GM18861 (cell line): Measurements from ENCODE around the gene SMYD5.
"Not testable (repeated sequence)": the region's sequence is repeated elsewhere in the genome, so short reads cannot be mapped to it uniquely, and the experiment has no call there.

ENCODE experiments used
- ATAC-seq: cut with Tn5 transposase; IDR thresholded peaks from one replicate; pipeline ENCODE4 v1.9.1; 2021; ENCODE audit not compliant: unreplicated experiment

Gene SMYD5

DNA sequence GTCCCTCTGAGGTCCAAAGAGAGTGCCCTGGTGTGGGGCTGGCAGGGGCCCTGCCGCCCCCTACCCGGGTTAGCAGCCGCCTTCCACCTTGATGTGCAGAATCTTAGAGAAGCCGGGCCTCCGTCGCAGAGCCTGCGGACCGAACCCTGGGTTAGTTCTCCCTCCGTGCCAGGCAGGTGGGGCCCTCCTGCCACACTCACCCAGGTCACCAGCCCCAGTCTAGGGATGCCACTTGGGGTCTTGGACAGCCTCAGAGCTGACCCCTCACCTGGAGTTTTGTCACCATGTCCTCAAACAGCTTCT is 44.8 kb downstream of the SMYD5 start:
- ATAC-seq = no peak

GRCh38 chr2:73259276-73259675 is 45.2 kb downstream of the SMYD5 start:
- ATAC-seq = no peak

- ATAC-seq = no peak
Observed at GRCh38 chr2:73259704-73260337, 45.8 kb downstream of the SMYD5 start.

DNA sequence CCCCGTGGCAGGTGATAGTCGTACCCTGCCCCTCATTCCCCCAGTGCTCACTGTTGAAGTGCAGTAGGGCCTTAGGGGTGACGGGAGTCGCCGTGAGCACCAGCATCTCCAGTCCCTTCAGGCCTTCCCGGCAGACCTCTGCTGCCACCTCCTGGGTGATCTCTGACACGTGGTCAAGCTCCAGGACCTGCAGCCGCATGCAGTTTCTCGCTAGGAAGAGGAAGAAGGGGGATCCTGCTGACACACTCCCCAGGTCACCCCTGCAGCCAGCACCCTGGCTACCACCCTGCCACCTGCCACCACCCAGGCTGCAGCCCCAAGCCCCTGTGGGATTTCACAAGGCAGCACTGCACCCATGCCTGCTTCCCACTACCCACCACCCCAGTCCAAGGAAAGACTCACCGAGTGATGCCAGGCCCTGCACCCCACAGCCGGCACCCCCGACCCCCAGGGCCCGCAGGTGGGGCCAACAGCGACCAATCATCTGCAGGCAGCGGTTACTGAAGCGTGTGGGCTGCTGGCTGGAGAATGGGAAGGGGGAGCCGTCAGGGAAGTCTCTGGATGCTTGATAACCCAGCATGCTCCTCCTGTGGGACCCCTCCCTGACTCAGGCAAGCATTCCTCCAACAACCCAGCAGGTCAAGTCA is 46.4 kb downstream of the SMYD5 start:
- no peak for ATAC-seq

- no peak for ATAC-seq
Observed at GRCh38 chr2:73262108-73262651, 48.1 kb downstream of the SMYD5 start.

DNA sequence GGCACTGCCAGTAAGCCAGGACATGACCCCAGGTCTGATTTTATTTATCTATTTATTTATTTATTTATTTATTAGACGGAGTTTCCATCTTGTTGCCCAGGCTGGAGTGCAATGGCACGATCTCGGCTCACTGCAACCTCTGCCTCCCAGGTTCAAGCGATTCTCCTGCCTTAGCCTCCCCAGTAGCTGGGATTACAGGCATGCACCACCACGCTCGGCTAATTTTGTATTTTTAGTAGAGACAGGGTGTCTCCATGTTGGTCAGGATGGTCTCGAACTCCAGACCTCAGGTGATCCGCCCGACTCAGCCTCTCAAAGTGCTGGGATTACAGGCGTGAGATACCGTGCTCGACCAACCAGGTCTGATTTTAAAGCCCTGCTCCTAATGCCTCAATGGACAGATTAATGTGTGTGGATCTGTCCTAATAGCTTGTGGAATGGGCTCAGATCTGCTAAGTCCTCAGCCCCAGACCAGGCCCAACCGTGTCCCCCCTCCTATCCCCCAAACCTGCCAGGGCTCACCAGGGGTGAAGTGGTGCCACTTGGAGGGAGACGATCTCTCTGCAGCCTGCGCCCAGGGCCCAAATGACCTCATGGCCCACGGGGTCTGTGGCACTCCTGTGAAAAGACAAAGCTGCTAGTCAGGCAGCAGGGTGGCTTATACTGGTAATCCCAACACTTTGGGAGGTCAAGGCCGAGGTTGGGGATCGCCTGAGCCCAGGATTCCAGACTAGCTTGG is 48.8 kb downstream of the SMYD5 start:
- ATAC-seq = not testable (repeated sequence)

DNA sequence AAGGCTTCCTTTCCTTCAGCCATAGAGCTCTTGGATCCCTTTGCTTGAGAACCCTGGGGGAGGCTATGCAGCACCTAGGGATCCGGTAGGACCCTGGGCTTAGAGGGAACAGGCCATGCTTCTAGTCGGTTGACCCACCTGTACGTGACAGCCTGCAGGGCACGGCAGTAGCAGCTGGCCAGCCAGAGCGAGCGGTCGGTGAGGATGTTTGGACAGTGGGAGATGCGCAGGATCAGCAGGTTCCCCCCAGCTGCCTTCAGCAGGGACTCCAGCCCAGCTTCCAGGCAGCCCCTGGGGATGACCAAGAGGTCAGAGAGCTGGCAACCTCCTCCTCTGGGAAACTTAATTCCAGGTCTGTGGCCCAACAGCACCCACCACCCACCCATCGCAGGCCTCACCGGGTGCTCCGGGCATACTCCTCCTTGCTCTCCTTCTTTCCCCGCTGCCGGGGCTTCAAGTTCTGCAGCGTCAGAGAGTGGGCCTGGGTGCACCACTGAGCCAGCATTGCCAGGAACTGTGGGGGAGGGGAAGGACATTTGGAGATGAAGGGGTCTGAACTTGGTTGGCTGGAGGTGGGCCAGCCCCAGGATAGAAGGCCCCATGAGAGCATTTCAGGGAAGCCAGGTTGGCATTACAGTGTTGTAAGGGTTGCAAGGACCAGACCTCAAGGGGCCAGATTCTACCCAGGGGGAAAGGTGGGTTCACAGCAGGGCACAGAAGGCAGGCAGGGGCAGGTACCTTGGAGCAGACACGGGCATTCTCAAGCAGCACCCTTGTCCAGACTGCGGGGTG is 49.7 kb downstream of the SMYD5 start:
- ATAC-seq = no peak

DNA sequence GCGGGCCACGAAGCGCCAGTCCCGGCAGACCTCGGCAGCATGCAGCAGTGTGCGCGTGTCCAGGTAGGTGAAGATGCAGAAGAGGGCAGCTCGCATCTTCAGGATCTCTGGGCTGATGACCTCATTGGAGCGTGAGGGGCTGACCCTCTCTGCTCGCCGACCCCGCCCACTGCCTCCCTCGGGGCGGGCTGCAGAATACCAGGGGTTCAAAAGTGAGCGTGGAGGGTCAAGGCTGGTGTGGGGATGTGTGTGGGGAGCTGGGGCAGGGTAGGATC is 50.2 kb downstream of the SMYD5 start:
- ATAC-seq = no peak

- no peak for ATAC-seq
Observed at GRCh38 chr2:73264783-73265182, 50.7 kb downstream of the SMYD5 start.

DNA sequence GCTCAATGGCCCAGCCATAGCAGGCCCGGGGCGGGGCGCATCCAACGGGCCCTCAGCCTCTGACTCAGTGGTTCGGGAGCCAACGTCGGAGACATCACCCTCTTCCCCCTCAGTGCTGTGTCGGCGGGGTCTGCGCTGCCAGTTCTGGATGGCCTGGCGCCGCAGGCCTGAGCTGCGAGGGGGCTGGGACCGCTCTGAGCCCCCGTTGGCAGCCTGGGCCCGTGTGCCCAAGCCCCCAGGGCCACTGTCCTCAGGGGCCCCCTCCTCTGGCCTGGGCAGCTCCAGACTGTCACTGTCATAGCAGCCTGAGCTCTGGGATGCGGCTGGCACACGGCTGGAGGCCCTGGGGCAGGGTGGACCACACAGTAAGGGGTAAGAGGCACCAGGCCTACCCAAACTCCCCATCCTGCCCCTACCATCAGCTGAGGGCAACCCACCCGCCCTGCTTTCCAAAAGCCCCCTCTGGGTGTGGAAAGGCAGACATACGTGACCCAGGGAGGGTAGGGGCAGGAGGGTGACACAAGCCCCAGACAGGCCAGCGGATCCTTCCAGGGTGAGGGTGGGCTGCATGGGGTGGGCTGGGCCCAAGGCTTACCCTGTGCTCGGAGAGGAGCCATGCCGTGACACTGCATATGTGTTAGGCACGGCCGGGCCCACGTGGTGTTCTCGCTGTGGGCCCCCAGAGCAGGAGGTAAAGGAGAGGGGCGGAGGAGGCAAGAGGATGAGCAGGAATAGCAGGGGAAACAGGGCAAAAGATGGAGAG is 51.4 kb downstream of the SMYD5 start:
- ATAC-seq = no peak

DNA sequence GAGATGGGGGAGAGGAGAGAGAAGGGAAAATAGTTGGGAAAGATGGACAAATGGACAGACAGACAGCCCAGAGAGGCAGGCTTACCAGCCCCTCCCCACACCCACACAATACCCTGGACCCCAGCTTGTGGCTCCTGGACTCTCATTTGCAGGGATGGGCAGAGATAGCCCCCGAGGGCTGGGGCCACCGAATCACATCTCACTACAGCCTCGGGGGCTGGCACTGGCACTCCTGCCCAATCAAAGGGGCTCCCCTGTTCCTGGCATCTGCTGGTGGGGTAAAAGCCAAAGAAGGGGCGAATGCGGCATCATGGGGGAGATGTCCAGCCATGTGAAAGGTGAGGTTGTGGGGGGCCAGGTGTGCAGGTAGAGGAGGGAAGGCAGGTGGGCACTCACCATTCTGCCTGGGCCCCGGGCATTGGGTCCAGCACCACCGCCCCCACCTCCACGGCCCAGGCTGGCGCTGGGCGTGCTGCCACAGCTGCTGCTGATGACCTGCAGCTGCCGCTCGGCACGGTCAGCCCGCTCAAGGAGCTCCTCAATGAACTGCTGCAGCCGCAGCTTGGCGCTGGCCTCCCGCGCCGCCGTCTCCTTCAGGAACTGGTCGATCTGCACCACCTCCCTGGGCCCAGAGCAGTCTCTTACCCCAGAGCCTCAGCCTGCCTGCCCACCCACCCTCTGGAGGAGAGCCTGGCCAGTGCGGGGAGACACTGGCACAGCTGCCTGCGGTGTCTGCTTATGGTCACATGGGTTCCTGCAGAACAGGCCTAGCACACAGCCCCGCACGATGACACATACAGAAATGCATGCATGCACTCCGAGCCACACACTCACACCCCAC is 52.2 kb downstream of the SMYD5 start:
- ATAC-seq = no peak

GRCh38 chr2:73267008-73267407 is 53.0 kb downstream of the SMYD5 start:
- ATAC-seq = no peak

GRCh38 chr2:73268366-73268829 is 54.4 kb downstream of the SMYD5 start:
- no peak for ATAC-seq

DNA sequence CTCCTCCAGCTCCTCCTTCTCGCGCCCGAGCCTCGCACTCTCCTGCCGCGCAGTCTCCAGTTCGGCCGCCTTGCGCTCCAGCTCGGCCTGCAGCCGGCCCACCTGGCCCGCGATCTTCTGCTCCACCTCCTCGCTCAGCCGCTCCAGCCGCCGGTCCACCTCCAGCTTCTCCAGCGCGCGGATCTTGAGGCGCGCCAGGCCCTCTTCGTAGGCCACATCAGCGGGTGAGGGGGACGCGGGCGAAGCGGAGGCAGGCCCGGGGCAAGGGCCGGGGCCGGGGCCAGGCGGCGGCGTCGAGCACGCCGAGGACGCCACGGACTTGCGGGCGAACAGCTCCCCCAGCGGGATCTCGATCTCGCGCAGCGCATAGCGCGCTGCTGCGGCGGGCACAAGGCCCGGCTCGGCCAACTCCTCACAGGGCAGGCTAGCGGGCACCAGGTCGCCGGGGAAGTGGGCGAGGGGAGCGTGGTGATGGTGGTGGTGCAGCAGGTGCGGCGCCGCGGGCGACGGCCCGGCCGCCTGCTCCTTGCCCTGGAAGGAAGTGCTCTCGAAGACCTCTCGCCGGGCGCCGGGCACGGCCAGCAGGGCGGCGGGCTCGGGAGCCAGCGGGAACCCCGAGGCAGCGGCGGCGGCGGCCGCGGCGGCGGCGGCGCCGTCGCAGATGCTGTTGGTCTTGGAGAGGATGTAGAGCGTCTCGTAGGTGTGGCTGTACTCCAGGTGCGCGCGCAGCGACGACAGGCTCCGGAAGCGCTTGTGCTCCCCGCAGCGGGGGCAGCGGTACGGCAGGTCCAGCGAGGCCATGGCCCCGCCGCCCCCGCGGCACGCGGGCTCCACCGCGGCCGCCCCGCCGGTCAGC is 55.0 kb downstream of the SMYD5 start:
- no peak for ATAC-seq

DNA sequence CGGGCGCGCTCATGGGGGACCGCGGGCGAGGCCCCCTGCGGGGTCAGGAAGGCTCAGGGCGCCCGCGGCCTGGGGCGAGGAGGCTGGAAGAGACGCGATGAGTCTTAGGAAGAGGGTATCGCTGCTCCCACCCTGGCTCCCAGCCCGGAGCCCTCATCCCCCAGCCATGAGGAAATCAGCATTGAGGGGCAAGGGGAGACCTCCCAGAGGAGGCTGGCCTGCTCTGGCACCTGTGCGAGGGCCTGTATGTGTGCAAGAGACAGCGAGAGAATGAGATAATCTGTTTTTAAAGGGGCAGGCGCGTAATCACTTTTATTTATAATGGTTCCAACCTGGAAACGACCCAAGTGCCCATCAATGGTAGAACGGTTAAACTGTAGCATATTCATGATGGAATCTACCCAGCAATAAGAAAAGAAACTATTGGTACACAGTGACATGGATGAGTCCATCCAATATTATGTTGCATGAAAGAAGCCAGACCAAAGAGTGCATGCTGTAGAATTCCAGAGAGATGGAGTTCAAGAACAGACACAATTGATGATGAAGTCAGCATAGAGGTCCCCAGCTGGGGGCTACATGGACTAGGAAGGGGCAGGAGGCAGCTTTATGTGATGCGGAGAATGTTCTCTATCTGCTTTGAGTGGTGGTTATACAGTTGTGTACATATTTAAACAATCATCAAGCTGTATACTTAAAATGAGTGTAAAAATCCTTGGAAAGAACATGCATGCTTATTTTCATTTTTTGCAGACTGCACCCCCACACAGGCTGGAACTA is 55.8 kb downstream of the SMYD5 start:
- no peak for ATAC-seq

DNA sequence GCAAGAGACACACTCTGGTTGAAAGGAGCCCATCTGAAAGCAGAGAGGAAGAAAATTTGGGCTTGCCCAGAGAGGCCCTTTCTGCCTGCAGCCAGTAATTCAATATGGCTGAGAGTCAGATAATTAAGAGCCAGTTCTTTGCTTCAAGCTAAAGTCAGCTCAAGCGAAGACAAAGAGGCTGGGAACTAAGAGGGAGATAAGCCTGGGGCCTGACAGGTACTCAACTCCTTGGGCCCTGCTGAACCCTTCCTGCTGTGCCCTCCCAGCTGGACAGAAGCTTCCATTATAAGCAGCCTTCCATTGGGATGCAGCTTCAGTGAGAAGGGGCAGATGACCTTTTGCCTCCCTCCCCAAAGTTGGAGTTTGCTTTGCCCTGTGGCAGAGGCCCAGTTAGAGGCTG is 58.2 kb downstream of the SMYD5 start:
- ATAC-seq = no peak
